Skeletal muscle cell (primary cell): ENCODE data around the gene MMP11.
A peak's percentile ranks its signal among the peaks of the same experiment; 100 is the strongest.
"Not testable (repeated sequence)": the region's sequence is repeated elsewhere in the genome, so short reads cannot be mapped to it uniquely, and the experiment has no call there.

ENCODE experiments used
- DNase-seq: peaks from one replicate; pipeline ENCODE4 v3.0.0-alpha.2; 2010; ENCODE audit warnings: low read depth
- H3K4me3 ChIP-seq: 2 replicates; pipeline ENCODE4 v1.5.1; 2011; ENCODE audit warnings: low read depth, mild to moderate bottlenecking, control low read depth, low read length, moderate library complexity

Gene MMP11

GRCh38 chr22:23772649-23773473, at the start of gene MMP11:
Gene MMP11, plus strand, starts transcription at chr22:23772849. Its CDS starts 22 bp downstream, at chr22:23772871.
- H3K4me3 ChIP-seq: peak within 1 kb of the TSS; percentile 51
- DNase-seq: no peak

- H3K4me3 ChIP-seq, DNase-seq: not testable (repeated sequence)
Observed at GRCh38 chr22:23728108-23728507, 44.5 kb upstream of the MMP11 start.

- H3K4me3 ChIP-seq: no peak overlapping the region
- no peak for DNase-seq
Observed at GRCh38 chr22:23737696-23738095, 35.0 kb upstream of the MMP11 start.

- no peak for DNase-seq
- H3K4me3 ChIP-seq: no peak overlapping the region
Observed at GRCh38 chr22:23742505-23743264, 30.0 kb upstream of the MMP11 start.

GRCh38 chr22:23743303-23743705, 29.3 kb upstream of the MMP11 start:
- no peak overlapping the region for H3K4me3 ChIP-seq
- no peak for DNase-seq

GRCh38 chr22:23744001-23744400, 28.6 kb upstream of the MMP11 start:
- DNase-seq: no peak
- H3K4me3 ChIP-seq: no peak overlapping the region

- H3K4me3 ChIP-seq: no peak overlapping the region
- DNase-seq: no peak
Observed at GRCh38 chr22:23744485-23744884, 28.2 kb upstream of the MMP11 start.

GRCh38 chr22:23745791-23746190, 26.9 kb upstream of the MMP11 start:
- H3K4me3 ChIP-seq: no peak overlapping the region
- no peak for DNase-seq

GRCh38 chr22:23749841-23750301, 22.8 kb upstream of the MMP11 start:
- DNase-seq: no peak
- peak overlapping the region; percentile 94 for H3K4me3 ChIP-seq

- H3K4me3 ChIP-seq: peak overlapping the region; percentile 94
- no peak for DNase-seq
Observed at GRCh38 chr22:23750367-23750713, 22.3 kb upstream of the MMP11 start.

- peak within 1 kb of the TSS; percentile 94 for H3K4me3 ChIP-seq
- DNase-seq: peak; percentile 48
Observed at GRCh38 chr22:23750714-23751440, 21.8 kb upstream of the MMP11 start, which contains the start of gene ZNF70. Gene ZNF70, minus strand, starts transcription at chr22:23751112. Its CDS starts 5,972 bp downstream, at chr22:23745140.

- no peak for DNase-seq
- H3K4me3 ChIP-seq: peak overlapping the region; percentile 94
Observed at GRCh38 chr22:23751441-23751996, 21.1 kb upstream of the MMP11 start.

GRCh38 chr22:23752090-23752691, 20.5 kb upstream of the MMP11 start:
- DNase-seq: no peak
- no peak overlapping the region for H3K4me3 ChIP-seq

- no peak for DNase-seq
Observed at GRCh38 chr22:23752750-23753149, 19.9 kb upstream of the MMP11 start.

GRCh38 chr22:23753385-23753784, 19.3 kb upstream of the MMP11 start:
- no peak for DNase-seq
- H3K4me3 ChIP-seq: no peak overlapping the region

More at GRCh38 chr22:23752750-23753149, 19.9 kb upstream of the MMP11 start:
- no peak overlapping the region for H3K4me3 ChIP-seq

GRCh38 chr22:23754220-23754919, 18.3 kb upstream of the MMP11 start, which contains the start of gene VPREB3:
Gene VPREB3, minus strand, starts transcription at chr22:23754425. Its CDS starts 62 bp downstream, at chr22:23754363.
- no peak within 1 kb of the TSS for H3K4me3 ChIP-seq
- no peak for DNase-seq

GRCh38 chr22:23754980-23755636, 17.5 kb upstream of the MMP11 start:
- H3K4me3 ChIP-seq: no peak overlapping the region
- DNase-seq: no peak

- no peak overlapping the region for H3K4me3 ChIP-seq
- DNase-seq: no peak
Observed at GRCh38 chr22:23755711-23756110, 16.9 kb upstream of the MMP11 start.
